ENCODE results near the gene EN1. TPM values are rescaled to one million over a fixed set of nuclear protein-coding genes. Genes with fewer than 3 reads are reported as not detected.

The EN1 gene
- polyA plus RNA-seq: not detected
- long read RNA-seq, donor 1: 0 reads
- long read RNA-seq, donor 2: 0 reads
- long read RNA-seq, donor 3: 0 reads
- long read RNA-seq, donor 4: 0 reads
- long read RNA-seq, donor 5: 0 reads
- long read RNA-seq, donor 6: 0 reads
- long read RNA-seq, donor 7: 0 reads
- long read RNA-seq, donor 8, partial matches to known transcripts: 0 of 2 reads
- long read RNA-seq, donor 8, other reads (novel, unspliced or antisense): 0 of 2 reads
- long read RNA-seq, donor 9: 0 reads
- long read RNA-seq, donor 10: 0 reads

DNA sequence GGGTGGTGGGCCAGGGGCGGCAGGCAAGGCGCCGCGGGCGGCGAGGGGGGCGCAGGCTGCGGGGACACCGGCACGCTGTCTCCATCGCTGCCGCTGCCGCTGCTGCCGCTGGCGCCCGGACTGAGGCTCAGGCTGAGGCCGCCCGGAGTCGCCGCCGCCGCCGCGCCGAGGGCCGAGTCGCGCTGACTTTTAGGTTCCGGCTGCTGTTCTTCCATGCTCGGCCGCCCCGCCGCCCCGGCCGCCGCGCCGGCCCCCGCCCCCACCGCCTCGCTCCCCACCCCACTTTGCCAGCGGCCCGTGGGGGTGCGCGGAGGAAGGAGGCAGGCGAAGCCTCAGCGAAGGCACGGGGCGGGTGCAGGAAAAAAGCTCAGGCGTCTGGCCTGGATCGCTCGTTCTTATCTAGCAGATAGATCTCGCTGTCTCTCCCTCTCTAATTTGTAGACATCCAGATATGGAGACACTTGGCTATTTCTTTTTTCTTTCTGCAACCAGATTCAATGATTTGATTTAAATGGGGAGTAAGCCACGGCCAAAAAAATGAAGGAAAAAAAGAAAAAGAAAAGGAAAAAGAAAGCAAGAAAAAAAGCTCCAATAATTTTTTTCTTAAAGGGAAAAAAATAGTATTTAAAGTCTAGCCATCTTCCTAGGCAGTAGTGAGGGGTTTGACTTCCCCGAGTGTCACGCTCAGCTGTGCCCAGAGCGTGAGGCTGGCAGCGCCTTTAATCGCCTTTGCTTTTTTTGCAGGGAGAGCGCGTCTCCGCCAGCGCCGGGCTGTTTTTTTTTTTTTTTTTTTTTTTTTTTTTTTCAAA lies at the start of gene EN1:
Gene EN1 (minus strand): TSS at position 696 of the 809 bp plus-strand sequence. CDS start 481 bp downstream, at position 215.
- DNase-seq (no peak), FAIRE-seq (no peak)
- Histone ChIP-seq H3K9me3 (ENCODE audit: control insufficient read depth in 2 of 2, insufficient read depth in 1 of 2, low read depth in 1 of 2, low read length in 1 of 2) (no peaks in the 10 kb centered on the region), H3K27me3 (ENCODE audit: control insufficient read depth in 3 of 3, insufficient read depth in 3 of 3, low read length in 3 of 3) (peaks cover 19 to 95% (median 78%) of the 10 kb centered on the region in 3 donors), H3K4me1 (ENCODE audit: control insufficient read depth in 3 of 3, insufficient read depth in 2 of 3, low read depth in 1 of 3, low read length in 2 of 3) (peaks cover 0 to 7% (median 3%) of the 10 kb centered on the region in 3 donors), H3K36me3 (ENCODE audit: control insufficient read depth in 3 of 3, insufficient read depth in 2 of 3, low read depth in 1 of 3, low read length in 3 of 3) (no peaks in the 10 kb centered on the region), H3K4me3 (ENCODE audit: low read depth in 1 of 3, low read length in 3 of 3) (peak within 1 kb of the TSS in 1 of 3 donors; percentile 31), H3K27ac (ENCODE audit: low read depth in 1 of 3, low read length in 2 of 3) (no peak within 1 kb of the TSS)
- 3 to 7% (median 3%) methylated on average over 33 to 64 of the region's 64 CpGs for WGBS, 3 donors

DNA sequence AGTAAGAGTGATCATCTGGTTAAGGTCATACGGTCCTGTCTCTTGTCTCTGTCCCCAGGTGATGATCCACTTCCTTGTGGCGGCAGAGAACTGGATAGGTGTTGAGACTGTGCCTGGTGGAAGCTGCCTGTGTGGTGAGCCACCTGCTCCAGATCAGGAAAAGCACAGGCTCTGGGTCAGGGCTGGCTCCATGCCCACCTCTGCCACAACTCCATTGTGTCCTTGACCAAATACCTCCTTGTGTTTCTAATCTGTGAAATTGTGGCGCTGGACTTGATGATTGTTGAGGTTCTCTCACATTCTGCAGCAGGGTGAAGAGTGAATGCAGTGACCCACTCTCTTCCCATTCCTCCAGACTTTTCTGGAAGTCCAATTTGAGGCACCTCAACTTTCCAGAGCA lies 45.7 kb upstream of the EN1 start:
- Histone ChIP-seq H3K4me3 (ENCODE audit: low read depth in 1 of 3, low read length in 3 of 3) (no peak overlapping the region), H3K27ac (ENCODE audit: low read depth in 1 of 3, low read length in 2 of 3) (no peak overlapping the region), H3K4me1 (ENCODE audit: control insufficient read depth in 3 of 3, insufficient read depth in 2 of 3, low read depth in 1 of 3, low read length in 2 of 3) (no peaks in the 10 kb centered on the region), H3K36me3 (ENCODE audit: control insufficient read depth in 3 of 3, insufficient read depth in 2 of 3, low read depth in 1 of 3, low read length in 3 of 3) (no peaks in the 10 kb centered on the region), H3K9me3 (ENCODE audit: control insufficient read depth in 2 of 2, insufficient read depth in 1 of 2, low read depth in 1 of 2, low read length in 1 of 2) (peaks cover 0 to 6% of the 10 kb centered on the region in 2 donors), H3K27me3 (ENCODE audit: control insufficient read depth in 3 of 3, insufficient read depth in 3 of 3, low read length in 3 of 3) (no peaks in the 10 kb centered on the region)
- FAIRE-seq (no peak), DNase-seq (no peak)
- WGBS, 3 donors: 81 to 84% (median 83%) methylated on average over 3 of the region's 3 CpGs

DNA sequence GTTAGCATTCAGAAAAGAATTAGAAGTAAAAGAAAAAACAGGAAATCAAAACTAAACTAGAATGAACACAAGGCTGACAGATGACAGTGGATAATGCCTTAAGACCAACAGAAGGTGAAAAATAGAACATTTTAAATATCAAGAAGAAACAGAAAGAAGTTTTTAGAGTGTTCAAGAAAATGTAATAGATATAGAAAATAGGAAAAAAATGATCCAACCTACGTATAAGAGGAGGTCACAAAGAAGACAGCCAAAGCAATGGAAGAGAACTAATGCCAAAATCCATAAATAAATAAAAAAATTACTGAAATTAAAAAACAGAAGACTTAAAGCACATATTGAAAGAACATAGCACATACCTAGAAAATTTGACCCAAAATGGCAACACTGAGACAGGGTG lies 42.5 kb upstream of the EN1 start:
- Histone ChIP-seq H3K36me3 (ENCODE audit: control insufficient read depth in 3 of 3, insufficient read depth in 2 of 3, low read depth in 1 of 3, low read length in 3 of 3) (no peaks in the 10 kb centered on the region), H3K9me3 (ENCODE audit: control insufficient read depth in 2 of 2, insufficient read depth in 1 of 2, low read depth in 1 of 2, low read length in 1 of 2) (peaks cover 0 to 6% of the 10 kb centered on the region in 2 donors), H3K4me1 (ENCODE audit: control insufficient read depth in 3 of 3, insufficient read depth in 2 of 3, low read depth in 1 of 3, low read length in 2 of 3) (no peaks in the 10 kb centered on the region), H3K27me3 (ENCODE audit: control insufficient read depth in 3 of 3, insufficient read depth in 3 of 3, low read length in 3 of 3) (peaks cover 0 to 4% (median 0%) of the 10 kb centered on the region in 3 donors), H3K27ac (ENCODE audit: low read depth in 1 of 3, low read length in 2 of 3) (no peak overlapping the region), H3K4me3 (ENCODE audit: low read depth in 1 of 3, low read length in 3 of 3) (no peak overlapping the region)
- FAIRE-seq (no peak), DNase-seq (no peak)
- 66 to 82% (median 69%) methylated on average over 1 of the region's 1 CpG for WGBS, 3 donors

GRCh38 chr2:118883792-118884191 lies 36.3 kb upstream of the EN1 start:
- H3K27me3 ChIP-seq (ENCODE audit: control insufficient read depth in 3 of 3, insufficient read depth in 3 of 3, low read length in 3 of 3): peaks cover 0 to 8% (median 5%) of the 10 kb centered on the region in 3 donors
- H3K9me3 ChIP-seq (ENCODE audit: control insufficient read depth in 2 of 2, insufficient read depth in 1 of 2, low read depth in 1 of 2, low read length in 1 of 2): no peaks in the 10 kb centered on the region
- DNase-seq (no peak), FAIRE-seq (no peak)
- 79 to 94% (median 91%) methylated on average over 4 of the region's 4 CpGs for WGBS, 3 donors
- no peaks in the 10 kb centered on the region for H3K4me1 ChIP-seq (ENCODE audit: control insufficient read depth in 3 of 3, insufficient read depth in 2 of 3, low read depth in 1 of 3, low read length in 2 of 3)
- no peak overlapping the region for H3K4me3 ChIP-seq (ENCODE audit: low read depth in 1 of 3, low read length in 3 of 3)
- no peak overlapping the region for H3K27ac ChIP-seq (ENCODE audit: low read depth in 1 of 3, low read length in 2 of 3)
- H3K36me3 ChIP-seq (ENCODE audit: control insufficient read depth in 3 of 3, insufficient read depth in 2 of 3, low read depth in 1 of 3, low read length in 3 of 3): no peaks in the 10 kb centered on the region

DNA sequence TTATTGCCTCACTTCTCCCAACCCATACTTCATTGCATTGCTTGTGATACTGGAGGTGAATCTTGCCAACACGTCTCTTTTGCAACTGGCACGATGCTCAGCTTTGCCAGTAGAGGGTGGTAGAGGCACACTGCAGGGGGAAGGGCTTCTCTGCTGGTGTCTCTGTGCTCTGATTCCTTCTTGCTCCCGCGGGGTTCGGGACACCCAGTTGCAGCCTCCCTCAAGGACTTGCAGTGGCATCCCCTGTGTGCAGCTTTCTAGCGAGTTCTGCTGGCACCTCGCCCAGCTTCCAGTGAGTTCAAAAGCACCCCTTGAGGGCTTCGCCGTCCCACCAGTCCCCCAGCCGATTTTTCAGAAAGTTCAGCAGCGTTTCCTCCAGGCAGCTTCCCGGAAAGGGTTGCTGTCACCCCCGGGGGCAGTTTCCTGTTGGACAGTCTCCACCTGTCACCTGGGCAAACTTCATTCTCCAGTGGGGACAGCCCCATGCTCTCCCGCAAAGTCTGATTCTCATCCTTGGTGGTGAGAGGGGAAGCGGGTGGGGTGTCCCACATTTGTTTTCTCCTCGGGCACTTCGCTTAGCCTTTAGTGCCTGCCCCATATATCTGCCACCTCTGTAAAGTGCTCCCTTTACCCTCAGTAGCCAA lies 35.4 kb upstream of the EN1 start:
- Histone ChIP-seq H3K4me3 (ENCODE audit: low read depth in 1 of 3, low read length in 3 of 3) (no peak overlapping the region), H3K36me3 (ENCODE audit: control insufficient read depth in 3 of 3, insufficient read depth in 2 of 3, low read depth in 1 of 3, low read length in 3 of 3) (no peaks in the 10 kb centered on the region), H3K4me1 (ENCODE audit: control insufficient read depth in 3 of 3, insufficient read depth in 2 of 3, low read depth in 1 of 3, low read length in 2 of 3) (no peaks in the 10 kb centered on the region), H3K27me3 (ENCODE audit: control insufficient read depth in 3 of 3, insufficient read depth in 3 of 3, low read length in 3 of 3) (peaks cover 0 to 8% (median 5%) of the 10 kb centered on the region in 3 donors), H3K27ac (ENCODE audit: low read depth in 1 of 3, low read length in 2 of 3) (no peak overlapping the region), H3K9me3 (ENCODE audit: control insufficient read depth in 2 of 2, insufficient read depth in 1 of 2, low read depth in 1 of 2, low read length in 1 of 2) (no peaks in the 10 kb centered on the region)
- peak; percentile 59 to 77 for DNase-seq
- WGBS, 3 donors: 16 to 20% (median 17%) methylated on average over 17 of the region's 17 CpGs
- FAIRE-seq: no peak

- Histone ChIP-seq H3K4me1 (ENCODE audit: control insufficient read depth in 3 of 3, insufficient read depth in 2 of 3, low read depth in 1 of 3, low read length in 2 of 3) (no peaks in the 10 kb centered on the region), H3K27ac (ENCODE audit: low read depth in 1 of 3, low read length in 2 of 3) (no peak overlapping the region), H3K27me3 (ENCODE audit: control insufficient read depth in 3 of 3, insufficient read depth in 3 of 3, low read length in 3 of 3) (peaks cover 0 to 6% (median 5%) of the 10 kb centered on the region in 3 donors), H3K4me3 (ENCODE audit: low read depth in 1 of 3, low read length in 3 of 3) (no peak overlapping the region), H3K9me3 (ENCODE audit: control insufficient read depth in 2 of 2, insufficient read depth in 1 of 2, low read depth in 1 of 2, low read length in 1 of 2) (no peaks in the 10 kb centered on the region), H3K36me3 (ENCODE audit: control insufficient read depth in 3 of 3, insufficient read depth in 2 of 3, low read depth in 1 of 3, low read length in 3 of 3) (no peaks in the 10 kb centered on the region)
- FAIRE-seq (no peak), DNase-seq (peak; percentile 65 to 69)
- WGBS, 3 donors: 15 to 16% (median 15%) methylated on average over 10 of the region's 10 CpGs
These were observed 34.2 kb upstream of the EN1 start for GRCh38 chr2:118881490-118882129.

- no peak overlapping the region for H3K27ac ChIP-seq (ENCODE audit: low read depth in 1 of 3, low read length in 2 of 3)
- H3K9me3 ChIP-seq (ENCODE audit: control insufficient read depth in 2 of 2, insufficient read depth in 1 of 2, low read depth in 1 of 2, low read length in 1 of 2): no peaks in the 10 kb centered on the region
- H3K4me3 ChIP-seq (ENCODE audit: low read depth in 1 of 3, low read length in 3 of 3): no peak overlapping the region
- FAIRE-seq (no peak), DNase-seq (no peak)
- no peaks in the 10 kb centered on the region for H3K36me3 ChIP-seq (ENCODE audit: control insufficient read depth in 3 of 3, insufficient read depth in 2 of 3, low read depth in 1 of 3, low read length in 3 of 3)
- peaks cover 0 to 14% (median 7%) of the 10 kb centered on the region in 3 donors for H3K27me3 ChIP-seq (ENCODE audit: control insufficient read depth in 3 of 3, insufficient read depth in 3 of 3, low read length in 3 of 3)
- no peaks in the 10 kb centered on the region for H3K4me1 ChIP-seq (ENCODE audit: control insufficient read depth in 3 of 3, insufficient read depth in 2 of 3, low read depth in 1 of 3, low read length in 2 of 3)
- 66 to 78% (median 72%) methylated on average over 4 of the region's 4 CpGs for WGBS, 3 donors
These were observed 33.1 kb upstream of the EN1 start for GRCh38 chr2:118880501-118880900.

- Histone ChIP-seq H3K27ac (ENCODE audit: low read depth in 1 of 3, low read length in 2 of 3) (no peak overlapping the region), H3K4me3 (ENCODE audit: low read depth in 1 of 3, low read length in 3 of 3) (no peak overlapping the region), H3K4me1 (ENCODE audit: control insufficient read depth in 3 of 3, insufficient read depth in 2 of 3, low read depth in 1 of 3, low read length in 2 of 3) (no peaks in the 10 kb centered on the region), H3K36me3 (ENCODE audit: control insufficient read depth in 3 of 3, insufficient read depth in 2 of 3, low read depth in 1 of 3, low read length in 3 of 3) (no peaks in the 10 kb centered on the region), H3K27me3 (ENCODE audit: control insufficient read depth in 3 of 3, insufficient read depth in 3 of 3, low read length in 3 of 3) (peaks cover 0 to 17% (median 10%) of the 10 kb centered on the region in 3 donors), H3K9me3 (ENCODE audit: control insufficient read depth in 2 of 2, insufficient read depth in 1 of 2, low read depth in 1 of 2, low read length in 1 of 2) (no peaks in the 10 kb centered on the region)
- DNase-seq: no peak
- no peak for FAIRE-seq
- 32 to 46% (median 34%) methylated on average over 2 of the region's 2 CpGs for WGBS, 3 donors
These were observed 31.2 kb upstream of the EN1 start for GRCh38 chr2:118878531-118879149.

All from small intestine (tissue), 16 donors.